ENCODE results near the gene KRTAP12-3. TPM values are rescaled to one million over a fixed set of nuclear protein-coding genes. Genes with fewer than 3 reads are reported as not detected.

The KRTAP12-3 gene
- total and polyA plus RNA-seq, 4 donors = not detected

DNA sequence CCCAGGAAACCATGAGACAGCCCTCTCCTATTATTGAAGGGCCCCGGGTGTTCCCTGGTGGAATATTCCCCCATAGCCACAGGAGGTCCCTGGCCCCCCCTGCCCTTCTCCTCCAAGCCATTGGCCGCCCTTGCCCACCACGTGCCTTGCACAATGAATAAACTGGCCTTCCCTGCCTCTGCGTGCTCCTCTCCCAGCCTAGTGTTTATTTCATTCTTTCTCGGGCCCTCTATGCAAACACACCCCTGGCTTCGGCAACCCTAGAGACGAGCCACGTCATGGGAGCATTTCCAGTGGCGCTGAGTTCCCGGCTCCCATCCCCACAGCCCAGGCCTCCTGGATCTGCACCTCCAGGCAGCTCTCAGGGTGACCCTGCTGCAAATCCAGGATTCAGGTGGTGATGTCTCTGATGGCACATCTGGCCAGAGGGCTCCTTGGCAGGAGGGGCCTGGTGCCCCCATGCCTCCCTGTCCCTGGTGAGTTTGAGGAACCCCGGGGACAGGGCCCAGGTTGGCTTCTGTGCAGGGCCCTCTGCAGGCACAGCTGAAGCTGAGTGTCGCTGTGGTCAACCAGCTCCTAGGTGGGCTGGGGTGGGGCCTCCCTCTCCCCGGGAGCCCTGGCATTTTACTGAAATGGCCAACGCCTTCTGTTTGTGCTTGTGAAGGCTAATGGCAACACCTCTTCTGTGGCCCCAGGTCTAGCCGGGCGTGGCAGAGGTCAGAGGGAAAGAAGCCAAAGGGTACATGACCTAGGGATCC is 45.4 kb downstream of the KRTAP12-3 start:
- no peak overlapping the region for H3K4me3 ChIP-seq (ENCODE audit: low read depth in 1 of 3, low read length in 3 of 3)
- peaks cover 3 to 21% (median 9%) of the 10 kb centered on the region in 4 donors for H3K27me3 ChIP-seq (ENCODE audit: control insufficient read depth in 4 of 4, insufficient read depth in 4 of 4, low read length in 3 of 4)
- no peak overlapping the region for H3K9ac ChIP-seq (ENCODE audit: low read depth in 1 of 2, low read length in 2 of 2)
- H3K27ac ChIP-seq (ENCODE audit: low read depth in 1 of 2, low read length in 2 of 2) = no peak overlapping the region
- no peaks in the 10 kb centered on the region for H3K36me3 ChIP-seq (ENCODE audit: control insufficient read depth in 4 of 4, insufficient read depth in 3 of 4, low read depth in 1 of 4, low read length in 3 of 4)
- TF ChIP-seq, protein P1, sequence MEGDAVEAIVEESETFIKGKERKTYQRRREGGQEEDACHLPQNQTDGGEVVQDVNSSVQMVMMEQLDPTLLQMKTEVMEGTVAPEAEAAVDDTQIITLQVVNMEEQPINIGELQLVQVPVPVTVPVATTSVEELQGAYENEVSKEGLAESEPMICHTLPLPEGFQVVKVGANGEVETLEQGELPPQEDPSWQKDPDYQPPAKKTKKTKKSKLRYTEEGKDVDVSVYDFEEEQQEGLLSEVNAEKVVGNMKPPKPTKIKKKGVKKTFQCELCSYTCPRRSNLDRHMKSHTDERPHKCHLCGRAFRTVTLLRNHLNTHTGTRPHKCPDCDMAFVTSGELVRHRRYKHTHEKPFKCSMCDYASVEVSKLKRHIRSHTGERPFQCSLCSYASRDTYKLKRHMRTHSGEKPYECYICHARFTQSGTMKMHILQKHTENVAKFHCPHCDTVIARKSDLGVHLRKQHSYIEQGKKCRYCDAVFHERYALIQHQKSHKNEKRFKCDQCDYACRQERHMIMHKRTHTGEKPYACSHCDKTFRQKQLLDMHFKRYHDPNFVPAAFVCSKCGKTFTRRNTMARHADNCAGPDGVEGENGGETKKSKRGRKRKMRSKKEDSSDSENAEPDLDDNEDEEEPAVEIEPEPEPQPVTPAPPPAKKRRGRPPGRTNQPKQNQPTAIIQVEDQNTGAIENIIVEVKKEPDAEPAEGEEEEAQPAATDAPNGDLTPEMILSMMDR (IDR thresholded peaks at IDR 0.05; ENCODE audit: low read depth, low read length, missing input control) = no peak
- no peak for TF ChIP-seq JUND (IDR thresholded peaks at IDR 0.05)
- TF ChIP-seq, protein P2, sequence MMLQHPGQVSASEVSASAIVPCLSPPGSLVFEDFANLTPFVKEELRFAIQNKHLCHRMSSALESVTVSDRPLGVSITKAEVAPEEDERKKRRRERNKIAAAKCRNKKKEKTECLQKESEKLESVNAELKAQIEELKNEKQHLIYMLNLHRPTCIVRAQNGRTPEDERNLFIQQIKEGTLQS (IDR thresholded peaks at IDR 0.05) = no peak
- TF ChIP-seq YY1 (IDR thresholded peaks at IDR 0.05) = no peak
- no peak for TF ChIP-seq EGR1 (IDR thresholded peaks at IDR 0.05; ENCODE audit: low read depth in 2 of 2)
- TF ChIP-seq NR2F2 (IDR thresholded peaks at IDR 0.05) = no peak
- no peak for TF ChIP-seq RAD21 (IDR thresholded peaks at IDR 0.05)
- no peak for TF ChIP-seq TAF1 (conservative IDR thresholded peaks at IDR 0.05)
- H3K9me3 ChIP-seq (ENCODE audit: control insufficient read depth in 4 of 4, low read length in 3 of 4) = no peaks in the 10 kb centered on the region
- peak; percentile 31 for DNase-seq (ENCODE audit: low spot score)
- 38% methylated on average over 16 of the region's 16 CpGs for WGBS
- peaks cover 0 to 2% (median 0%) of the 10 kb centered on the region in 4 donors for H3K4me1 ChIP-seq (ENCODE audit: control insufficient read depth in 4 of 4, insufficient read depth in 4 of 4, low read length in 3 of 4)

DNA sequence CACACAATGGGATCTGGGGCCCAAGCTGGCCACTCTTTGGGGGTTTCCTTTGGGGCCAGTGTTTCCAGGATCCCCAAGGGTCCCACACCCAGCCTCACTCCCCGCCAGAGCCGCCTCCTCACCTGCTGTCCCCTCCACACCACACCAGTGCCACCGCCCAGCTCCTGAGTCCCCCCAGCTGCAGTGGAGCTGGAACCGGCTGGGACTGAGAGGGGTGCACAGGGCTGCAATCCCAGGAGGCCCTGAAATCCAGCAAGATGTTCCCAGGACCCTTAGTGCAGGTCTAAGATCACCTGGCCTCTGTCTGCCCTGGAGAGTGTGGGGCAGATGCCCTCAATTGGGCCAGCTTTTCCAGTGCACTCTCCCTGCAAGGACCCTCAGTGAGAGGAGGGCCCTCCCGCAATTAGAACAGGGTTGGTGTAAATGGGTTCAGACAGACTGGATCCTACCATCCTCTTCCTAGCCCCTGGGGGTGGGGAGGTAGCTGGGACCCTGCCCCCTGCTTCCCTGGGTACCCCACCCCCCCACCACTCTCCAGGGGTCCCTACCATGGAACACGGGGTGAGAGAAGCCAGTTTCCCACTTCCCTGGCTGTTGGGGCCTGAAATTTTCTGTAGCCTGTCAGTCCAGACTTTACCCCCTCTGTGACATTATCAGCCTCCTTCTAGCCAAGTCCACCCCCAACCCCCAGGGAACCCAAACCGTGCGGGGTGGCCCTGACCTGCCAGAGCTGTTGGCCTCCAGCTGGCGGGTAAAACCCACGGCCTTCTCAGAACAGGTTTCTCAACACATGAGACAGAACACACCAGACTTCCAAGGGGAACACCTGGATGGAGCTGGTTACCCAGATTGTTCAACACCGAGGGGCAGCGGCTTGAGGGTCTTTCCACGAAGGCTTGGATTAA is 46.3 kb downstream of the KRTAP12-3 start:
- H3K27ac ChIP-seq (ENCODE audit: low read depth in 1 of 2, low read length in 2 of 2) = no peak overlapping the region
- TF ChIP-seq HNF4A (conservative IDR thresholded peaks at IDR 0.05) = no peak
- TF ChIP-seq RAD21 (IDR thresholded peaks at IDR 0.05) = no peak
- no peak for TF ChIP-seq FOXA1 (IDR thresholded peaks at IDR 0.05)
- TF ChIP-seq, protein P1 (IDR thresholded peaks at IDR 0.05; ENCODE audit: low read depth, low read length, missing input control) = no peak
- TF ChIP-seq TAF1 (conservative IDR thresholded peaks at IDR 0.05) = no peak
- TF ChIP-seq, protein P3, sequence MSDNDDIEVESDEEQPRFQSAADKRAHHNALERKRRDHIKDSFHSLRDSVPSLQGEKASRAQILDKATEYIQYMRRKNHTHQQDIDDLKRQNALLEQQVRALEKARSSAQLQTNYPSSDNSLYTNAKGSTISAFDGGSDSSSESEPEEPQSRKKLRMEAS (IDR thresholded peaks at IDR 0.05) = no peak
- TF ChIP-seq NR2F2 (IDR thresholded peaks at IDR 0.05) = no peak
- TF ChIP-seq HNF4G (IDR thresholded peaks at IDR 0.05) = no peak
- TF ChIP-seq EGR1 (IDR thresholded peaks at IDR 0.05; ENCODE audit: low read depth in 2 of 2) = no peak
- TF ChIP-seq, protein P4, sequence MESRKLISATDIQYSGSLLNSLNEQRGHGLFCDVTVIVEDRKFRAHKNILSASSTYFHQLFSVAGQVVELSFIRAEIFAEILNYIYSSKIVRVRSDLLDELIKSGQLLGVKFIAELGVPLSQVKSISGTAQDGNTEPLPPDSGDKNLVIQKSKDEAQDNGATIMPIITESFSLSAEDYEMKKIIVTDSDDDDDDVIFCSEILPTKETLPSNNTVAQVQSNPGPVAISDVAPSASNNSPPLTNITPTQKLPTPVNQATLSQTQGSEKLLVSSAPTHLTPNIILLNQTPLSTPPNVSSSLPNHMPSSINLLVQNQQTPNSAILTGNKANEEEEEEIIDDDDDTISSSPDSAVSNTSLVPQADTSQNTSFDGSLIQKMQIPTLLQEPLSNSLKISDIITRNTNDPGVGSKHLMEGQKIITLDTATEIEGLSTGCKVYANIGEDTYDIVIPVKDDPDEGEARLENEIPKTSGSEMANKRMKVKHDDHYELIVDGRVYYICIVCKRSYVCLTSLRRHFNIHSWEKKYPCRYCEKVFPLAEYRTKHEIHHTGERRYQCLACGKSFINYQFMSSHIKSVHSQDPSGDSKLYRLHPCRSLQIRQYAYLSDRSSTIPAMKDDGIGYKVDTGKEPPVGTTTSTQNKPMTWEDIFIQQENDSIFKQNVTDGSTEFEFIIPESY (IDR thresholded peaks at IDR 0.05) = no peak
- no peak for TF ChIP-seq YY1 (IDR thresholded peaks at IDR 0.05)
- TF ChIP-seq, protein P5, sequence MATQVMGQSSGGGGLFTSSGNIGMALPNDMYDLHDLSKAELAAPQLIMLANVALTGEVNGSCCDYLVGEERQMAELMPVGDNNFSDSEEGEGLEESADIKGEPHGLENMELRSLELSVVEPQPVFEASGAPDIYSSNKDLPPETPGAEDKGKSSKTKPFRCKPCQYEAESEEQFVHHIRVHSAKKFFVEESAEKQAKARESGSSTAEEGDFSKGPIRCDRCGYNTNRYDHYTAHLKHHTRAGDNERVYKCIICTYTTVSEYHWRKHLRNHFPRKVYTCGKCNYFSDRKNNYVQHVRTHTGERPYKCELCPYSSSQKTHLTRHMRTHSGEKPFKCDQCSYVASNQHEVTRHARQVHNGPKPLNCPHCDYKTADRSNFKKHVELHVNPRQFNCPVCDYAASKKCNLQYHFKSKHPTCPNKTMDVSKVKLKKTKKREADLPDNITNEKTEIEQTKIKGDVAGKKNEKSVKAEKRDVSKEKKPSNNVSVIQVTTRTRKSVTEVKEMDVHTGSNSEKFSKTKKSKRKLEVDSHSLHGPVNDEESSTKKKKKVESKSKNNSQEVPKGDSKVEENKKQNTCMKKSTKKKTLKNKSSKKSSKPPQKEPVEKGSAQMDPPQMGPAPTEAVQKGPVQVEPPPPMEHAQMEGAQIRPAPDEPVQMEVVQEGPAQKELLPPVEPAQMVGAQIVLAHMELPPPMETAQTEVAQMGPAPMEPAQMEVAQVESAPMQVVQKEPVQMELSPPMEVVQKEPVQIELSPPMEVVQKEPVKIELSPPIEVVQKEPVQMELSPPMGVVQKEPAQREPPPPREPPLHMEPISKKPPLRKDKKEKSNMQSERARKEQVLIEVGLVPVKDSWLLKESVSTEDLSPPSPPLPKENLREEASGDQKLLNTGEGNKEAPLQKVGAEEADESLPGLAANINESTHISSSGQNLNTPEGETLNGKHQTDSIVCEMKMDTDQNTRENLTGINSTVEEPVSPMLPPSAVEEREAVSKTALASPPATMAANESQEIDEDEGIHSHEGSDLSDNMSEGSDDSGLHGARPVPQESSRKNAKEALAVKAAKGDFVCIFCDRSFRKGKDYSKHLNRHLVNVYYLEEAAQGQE (IDR thresholded peaks at IDR 0.05) = no peak
- TF ChIP-seq SP1 (IDR thresholded peaks at IDR 0.05) = no peak
- no peak for TF ChIP-seq FOXA2 (IDR thresholded peaks at IDR 0.05)
- TF ChIP-seq, protein P2 (IDR thresholded peaks at IDR 0.05) = no peak
- TF ChIP-seq JUND (IDR thresholded peaks at IDR 0.05) = no peak
- no peak for TF ChIP-seq RXRA (IDR thresholded peaks at IDR 0.05)
- no peak for TF ChIP-seq GABPA (IDR thresholded peaks at IDR 0.05 in 1 of 2, conservative IDR thresholded peaks at IDR 0.05 in 1 of 2)
- peaks cover 3 to 24% (median 10%) of the 10 kb centered on the region in 4 donors for H3K27me3 ChIP-seq (ENCODE audit: control insufficient read depth in 4 of 4, insufficient read depth in 4 of 4, low read length in 3 of 4)
- no peak overlapping the region for H3K9ac ChIP-seq (ENCODE audit: low read depth in 1 of 2, low read length in 2 of 2)
- H3K36me3 ChIP-seq (ENCODE audit: control insufficient read depth in 4 of 4, insufficient read depth in 3 of 4, low read depth in 1 of 4, low read length in 3 of 4) = no peaks in the 10 kb centered on the region
- H3K9me3 ChIP-seq (ENCODE audit: control insufficient read depth in 4 of 4, low read length in 3 of 4) = no peaks in the 10 kb centered on the region
- 34% methylated on average over 13 of the region's 13 CpGs for WGBS
- DNase-seq (ENCODE audit: low spot score) = peak; percentile 30
- H3K4me3 ChIP-seq (ENCODE audit: low read depth in 1 of 3, low read length in 3 of 3) = no peak overlapping the region
- peaks cover 0 to 2% (median under 1%) of the 10 kb centered on the region in 4 donors for H3K4me1 ChIP-seq (ENCODE audit: control insufficient read depth in 4 of 4, insufficient read depth in 4 of 4, low read length in 3 of 4)

All from liver (tissue), 9 donors.